GM12878 (cell line): ENCODE measurements around the gene KNSTRN.
A peak's percentile ranks its signal among the peaks of the same experiment; 100 is the strongest.

Experiments
- CTCF ChIP-seq, 3 experiments: IDR thresholded peaks in 2 of 3; conservative IDR thresholded peaks in 1 of 3; 2 replicates each; pipeline ENCODE4 v1.5.1; 2011; ENCODE audit warnings: low read depth in 3 of 3, low read length in 3 of 3, mild to moderate bottlenecking in 3 of 3, control low read depth in 2 of 3, moderate library complexity in 2 of 3, inconsistent platforms in 1 of 3, mixed read lengths in 1 of 3; ENCODE audit not compliant: control insufficient read depth in 2 of 3, insufficient read depth in 1 of 3; ENCODE audit errors: extremely low read depth in 1 of 3
- JUND ChIP-seq: IDR thresholded peaks from 2 replicates; pipeline ENCODE4 v1.6.1; 2012; ENCODE audit warnings: low read depth, mild to moderate bottlenecking, low read length, improper control_type of control experiment, moderate library complexity
- LARP7 ChIP-seq: fragments of 450-650 bp; IDR thresholded peaks from 2 replicates; pipeline ENCODE4 v1.6.1; 2017; ENCODE audit warnings: mild to moderate bottlenecking
- POLR2A ChIP-seq: IDR thresholded peaks from 2 replicates; pipeline ENCODE4 v1.6.1; 2011; ENCODE audit warnings: low read depth, mild to moderate bottlenecking, low read length
- SRF ChIP-seq, 2 experiments: IDR thresholded peaks; 2 replicates each; pipeline ENCODE4 v1.6.1; 2011; ENCODE audit warnings: low read depth in 2 of 2, low read length in 2 of 2, mild to moderate bottlenecking in 1 of 2, moderate library complexity in 1 of 2

DNA sequence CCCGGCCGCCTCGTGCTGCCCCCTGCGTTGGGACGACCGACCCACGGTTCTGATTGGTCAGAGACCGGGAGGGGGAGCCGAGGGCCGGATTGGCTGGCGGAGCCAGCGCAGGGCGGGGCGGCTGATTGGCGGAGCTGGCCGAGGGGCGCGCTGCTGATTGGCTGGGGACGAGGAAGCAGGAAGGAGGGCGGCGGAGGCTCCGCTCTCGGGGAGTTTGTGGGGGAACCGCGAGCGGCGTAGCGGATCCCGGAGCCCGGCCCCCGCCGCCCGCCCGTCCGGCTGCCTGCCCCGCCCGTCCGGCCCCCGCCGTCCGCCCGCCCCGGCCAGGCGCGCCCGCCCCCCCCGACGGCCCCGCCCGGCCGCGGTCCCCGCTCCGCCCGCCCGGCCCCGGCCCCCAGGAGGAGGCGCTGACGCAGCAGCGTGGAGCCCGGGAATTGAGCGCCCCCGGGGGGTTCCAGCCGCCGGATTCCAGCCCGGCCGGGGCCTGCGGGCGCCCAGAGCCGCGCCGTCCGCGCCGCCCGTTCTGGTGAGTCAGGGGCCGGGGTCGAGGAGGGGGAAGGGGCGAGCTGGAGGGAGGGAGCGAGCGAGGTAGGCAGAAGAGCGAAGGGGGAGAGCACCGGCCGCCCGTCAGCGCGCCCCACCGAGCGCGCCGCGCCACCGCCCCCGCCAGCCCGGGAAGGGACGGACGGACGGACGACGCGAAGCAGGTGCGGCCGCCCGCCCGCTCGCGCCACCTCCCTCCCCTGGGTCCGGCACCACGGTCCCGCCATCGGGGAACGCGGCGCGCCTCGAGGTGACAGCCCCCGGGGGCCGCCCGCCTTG, 58.4 kb downstream of the KNSTRN start, which contains the start of gene BAHD1:
- TF ChIP-seq CTCF (IDR thresholded peaks at IDR 0.05 in 2 of 3, conservative IDR thresholded peaks at IDR 0.05 in 1 of 3; ENCODE audit: control insufficient read depth in 2 of 3, extremely low read depth in 1 of 3, insufficient read depth in 1 of 3, low read depth in 3 of 3, low read length in 3 of 3) (peak in 1 of 3 experiments; percentile 18; a peak in 2 of 6 replicates), JUND (no peak), POLR2A (peak; percentile 78), SRF (IDR thresholded peaks at IDR 0.05; ENCODE audit: low read depth in 2 of 2, low read length in 2 of 2) (no peak), LARP7 (peak; percentile 76)
